Heart left ventricle (tissue), 16 donors: ENCODE results near the gene PCDHGA3. TPM values are rescaled to one million over a fixed set of nuclear protein-coding genes. Genes with fewer than 3 reads are reported as not detected.
"Not testable (repeated sequence)": the region's sequence is repeated elsewhere in the genome, so short reads cannot be mapped to it uniquely, and the experiment has no call there.

ENCODE experiments used
- ATAC-seq, 4 donors: fragments of 200-7000 bp; cut with Tn5 transposase; one replicate each; pipeline ENCODE4 v1.9.1; 2020 to 2022; ENCODE audit warnings: moderate library complexity in 4 of 4, mild to moderate bottlenecking in 3 of 4, moderate number of reproducible peaks in 1 of 4
- DNase-seq, 5 donors: peaks; one replicate each; pipeline ENCODE4 v3.0.0-alpha.2; 2020
- H3K27ac ChIP-seq, 12 donors: fragments of 200-600 bp; sonication (generic) in 4 of 12; one replicate each; pipeline versions ENCODE4 v1.5.0 to v1.8.0; 2016 to 2022; ENCODE audit warnings: mild to moderate bottlenecking in 2 of 12
- H3K27me3 ChIP-seq, 9 donors: fragments of 200-600 bp; sonication (generic) in 2 of 9; one replicate each; pipeline versions ENCODE4 v1.5.1 to v1.8.0; 2016 to 2022; ENCODE audit warnings: mild to moderate bottlenecking in 3 of 9
- H3K36me3 ChIP-seq, 9 donors: fragments of 200-600 bp; sonication (generic) in 2 of 9; one replicate each; pipeline versions ENCODE4 v1.5.0 to v1.8.0; 2018 to 2022; ENCODE audit warnings: mild to moderate bottlenecking in 2 of 9
- H3K4me1 ChIP-seq, 12 donors: fragments of 200-600 bp; sonication (generic) in 4 of 12; one replicate each; pipeline versions ENCODE4 v1.5.0 to v1.8.0; 2016 to 2022; ENCODE audit warnings: mild to moderate bottlenecking in 3 of 12
- H3K4me3 ChIP-seq, 12 donors: fragments of 200-600 bp; sonication (generic) in 4 of 12; one replicate each; pipeline versions ENCODE4 v1.5.0 to v1.8.0; 2017 to 2022; ENCODE audit warnings: mild to moderate bottlenecking in 9 of 12, moderate library complexity in 4 of 12
- H3K9me3 ChIP-seq, 12 donors: fragments of 200-600 bp; sonication (generic) in 4 of 12; one replicate each; pipeline versions ENCODE4 v1.5.0 to v1.8.0; 2016 to 2022; ENCODE audit warnings: mild to moderate bottlenecking in 1 of 12
- POLR2A ChIP-seq, 2 donors: fragments of 450-650 bp; IDR thresholded peaks; one replicate each; pipeline ENCODE4 v1.6.1; 2017; ENCODE audit warnings: antibody characterized with exemption in 2 of 2, mild to moderate bottlenecking in 2 of 2, moderate library complexity in 2 of 2
- WGBS, 4 donors: extraction: QIAGEN DNeasy Blood & Tissue Kit in 2 of 4; methylation state at CpG; one replicate each; pipeline versions ENCODE4 v1.1.5 to v1.1.7; 2013 to 2018; 5-methylcytosine and 5-hydroxymethylcytosine counted together
- intact Hi-C, 10 donors: fragments of 100-400 bp; cut with DNase I; formaldehyde crosslinking; loops; one replicate each; pipeline versions ENCODE4 v1.11.1 to v1.14.2; 2022
- polyA plus RNA-seq, 2 donors: library from polyadenylated mRNA; stranded (reverse); fragments of 200-250 nt; gene quantifications; one replicate each; pipeline ENCODE4 v1.2.3, GENCODE V29; 2013
- total RNA-seq, 9 donors: library from RNA; depleted of rRNA in 2 of 9; stranded (reverse); fragments of >200 nt in 2 of 9; fragmentation: NEBNext Ultra II Directional in 3 of 9; extraction: Animal tissue kit (Norgen Biotek cat#: 25700) in 3 of 9; gene quantifications; one replicate each; pipeline versions ENCODE4 v1.1.0 to v1.2.4, GENCODE V29; 2016 to 2023
- TF ChIP-seq, protein P1 (sequence below), 12 donors: fragments of 200-600 bp; sonication (generic) in 4 of 12; IDR thresholded peaks; one replicate each; pipeline versions ENCODE4 v1.5.0 to v1.8.0; 2018 to 2022; ENCODE audit warnings: antibody characterized with exemption in 12 of 12, mild to moderate bottlenecking in 5 of 12
- donor health status: ischemic (EF 13 %, LVEDD 7.1; RV severe dilation, severe dysfunction).
- donor health status: healthy with polysubstance abuse.
- donor health status: DM: no; HTN: yes; CAD: no.
- donor health status: DM: no; HTN: no; CAD: no.
- donor health status: ischemic (EF 25% LVEDD 6.9; RV normal size, moderate dysfunction).
- donor health status: ischemic (EF 25% LVEDD 5.7; RV mildly dilated, moderate dysfunction).
- donor health status: healthy.
- donor health status: DM: yes; HTN: yes; CAD: no.
- donor health status: ischemic (EF 35%, LVEDD 5.7; RV mildly dilated, moderate dysfunction).
- donor health status: nonischemic (EF 11% LVEDD 7.7; RV severe dilation, severe dysfunction).
- donor health status: DM: yes; HTN: yes; CAD: no.
- donor health status: PGD.
- donor health status: ischemic (EF 29% LVEDD 5.4; RV normal size, mild dysfunction).
- donor health status: nonischemic (EF 23%, LVEDD 6.1; RV moderate dilation, normal function).

PCDHGA3 gene
- total and polyA plus RNA-seq, 11 donors, result 3.5 to 27.2 (median 13.3) TPM

DNA sequence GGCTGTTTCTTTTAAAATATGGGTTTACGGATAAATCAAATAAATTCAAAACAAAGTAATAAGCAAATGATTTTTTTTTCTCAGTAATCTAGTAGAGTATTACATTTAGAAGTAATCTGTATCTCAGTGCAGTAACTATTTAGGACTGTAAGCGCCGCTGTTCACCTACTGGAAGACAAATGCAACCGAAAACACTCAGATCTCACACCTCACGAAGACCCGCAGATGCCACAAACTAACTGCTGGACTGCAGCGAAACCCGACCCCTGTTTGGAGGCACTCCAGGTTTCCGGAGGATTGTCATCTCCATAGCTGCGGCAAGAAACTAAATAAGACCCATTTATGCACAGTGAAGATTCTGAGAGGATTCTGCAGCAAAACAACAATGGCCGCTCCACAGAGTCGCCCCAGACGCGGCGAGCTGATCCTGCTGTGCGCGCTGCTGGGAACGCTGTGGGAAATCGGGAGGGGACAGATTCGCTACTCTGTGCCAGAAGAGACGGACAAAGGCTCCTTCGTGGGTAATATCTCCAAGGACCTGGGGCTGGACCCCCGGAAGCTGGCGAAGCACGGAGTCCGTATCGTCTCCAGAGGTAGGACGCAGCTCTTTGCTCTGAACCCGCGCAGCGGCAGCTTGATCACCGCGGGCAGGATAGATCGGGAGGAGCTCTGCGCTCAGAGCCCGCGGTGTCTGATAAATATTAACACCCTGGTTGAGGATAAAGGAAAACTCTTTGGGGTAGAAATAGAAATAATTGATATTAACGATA, 49.0 kb downstream of the PCDHGA3 start, which contains the start of gene PCDHGA8:
Gene PCDHGA8 (plus strand): TSS at position 205 of the 770 bp plus-strand sequence. CDS start 181 bp downstream, at position 386.
- Histone ChIP-seq H3K4me3 (no peak within 1 kb of the TSS), H3K4me1 (peaks cover 0 to 9% (median 0%) of the 10 kb centered on the region in 12 donors), H3K27ac (no peak within 1 kb of the TSS), H3K36me3 (peaks cover 0 to 12% (median 0%) of the 10 kb centered on the region in 9 donors), H3K27me3 (peaks cover 0 to 43% (median 0%) of the 10 kb centered on the region in 9 donors), H3K9me3 (peaks cover 0 to 95% (median 63%) of the 10 kb centered on the region in 12 donors)
- 39 to 49% (median 44%) methylated on average over 32 to 38 of the region's 38 CpGs for WGBS, 4 donors
- intact Hi-C loops, result no loop called here
- DNase-seq (no peak), ATAC-seq (no peak)
- TF ChIP-seq POLR2A (IDR thresholded peaks at IDR 0.05), result no peak
- TF ChIP-seq, protein P1, sequence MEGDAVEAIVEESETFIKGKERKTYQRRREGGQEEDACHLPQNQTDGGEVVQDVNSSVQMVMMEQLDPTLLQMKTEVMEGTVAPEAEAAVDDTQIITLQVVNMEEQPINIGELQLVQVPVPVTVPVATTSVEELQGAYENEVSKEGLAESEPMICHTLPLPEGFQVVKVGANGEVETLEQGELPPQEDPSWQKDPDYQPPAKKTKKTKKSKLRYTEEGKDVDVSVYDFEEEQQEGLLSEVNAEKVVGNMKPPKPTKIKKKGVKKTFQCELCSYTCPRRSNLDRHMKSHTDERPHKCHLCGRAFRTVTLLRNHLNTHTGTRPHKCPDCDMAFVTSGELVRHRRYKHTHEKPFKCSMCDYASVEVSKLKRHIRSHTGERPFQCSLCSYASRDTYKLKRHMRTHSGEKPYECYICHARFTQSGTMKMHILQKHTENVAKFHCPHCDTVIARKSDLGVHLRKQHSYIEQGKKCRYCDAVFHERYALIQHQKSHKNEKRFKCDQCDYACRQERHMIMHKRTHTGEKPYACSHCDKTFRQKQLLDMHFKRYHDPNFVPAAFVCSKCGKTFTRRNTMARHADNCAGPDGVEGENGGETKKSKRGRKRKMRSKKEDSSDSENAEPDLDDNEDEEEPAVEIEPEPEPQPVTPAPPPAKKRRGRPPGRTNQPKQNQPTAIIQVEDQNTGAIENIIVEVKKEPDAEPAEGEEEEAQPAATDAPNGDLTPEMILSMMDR (IDR thresholded peaks at IDR 0.05), result peak in 5 of 12 donors; percentile 8 to 31 (median 16)

GRCh38 chr5:141393267-141393666, 49.6 kb downstream of the PCDHGA3 start:
- Histone ChIP-seq H3K27ac (no peak overlapping the region), H3K9me3 (peaks cover 0 to 95% (median 64%) of the 10 kb centered on the region in 12 donors), H3K27me3 (peaks cover 0 to 44% (median 0%) of the 10 kb centered on the region in 9 donors), H3K4me3 (no peak overlapping the region), H3K4me1 (peaks cover 0 to 10% (median 0%) of the 10 kb centered on the region in 12 donors), H3K36me3 (peaks cover 0 to 12% (median 0%) of the 10 kb centered on the region in 9 donors)
- DNase-seq, result no peak
- WGBS, 4 donors, result 48 to 63% (median 56%) methylated on average over 21 of the region's 21 CpGs
- intact Hi-C loops, result no loop called here
- TF ChIP-seq, protein P1 (IDR thresholded peaks at IDR 0.05), result no peak
- no peak for TF ChIP-seq POLR2A (IDR thresholded peaks at IDR 0.05)
- no peak for ATAC-seq

- H3K9me3 ChIP-seq, result peaks cover 0 to 95% (median 63%) of the 10 kb centered on the region in 12 donors
- ATAC-seq, DNase-seq, H3K27ac ChIP-seq, H3K4me3 ChIP-seq, intact Hi-C loops: not testable (repeated sequence)
- WGBS, 4 donors, result 37 to 53% (median 43%) methylated on average over 24 to 46 of the region's 53 CpGs
- H3K36me3 ChIP-seq, result peaks cover 0 to 12% (median 0%) of the 10 kb centered on the region in 9 donors
- H3K27me3 ChIP-seq, result peaks cover 0 to 43% (median 0%) of the 10 kb centered on the region in 9 donors
- peaks cover 0 to 12% (median 4%) of the 10 kb centered on the region in 12 donors for H3K4me1 ChIP-seq
Measured at GRCh38 chr5:141394401-141395187, 51.0 kb downstream of the PCDHGA3 start.

Other genes with a start within 250 kb of the PCDHGA3 start
Only the 30 nearest of the 38 such genes appear.
- gene PCDHB9, start 156.7 kb upstream of the PCDHGA3 start, total RNA-seq, result 1 to 10 TPM in 4 of 9 donors, under 1 TPM in 5; 0.62 to 1.6 (median 0.99) TPM
- under 1 TPM; 0.30 to 0.35 TPM for gene PCDHB9, start 156.7 kb upstream of the PCDHGA3 start, polyA plus RNA-seq
- 1 to 10 TPM in 4 of 9 donors, under 1 TPM in 5; 0.35 to 1.4 (median 0.91) TPM for gene PCDHB10, start 151.5 kb upstream of the PCDHGA3 start, total RNA-seq
- under 1 TPM; 0.28 to 0.34 TPM for gene PCDHB10, start 151.5 kb upstream of the PCDHGA3 start, polyA plus RNA-seq
- 1 to 10 TPM in 7 of 9 donors, under 1 TPM in 2; 0.61 to 2.8 (median 1.4) TPM for gene PCDHB11, start 144.2 kb upstream of the PCDHGA3 start, total RNA-seq
- gene PCDHB11, start 144.2 kb upstream of the PCDHGA3 start, polyA plus RNA-seq, result under 1 TPM; 0.23 to 0.28 TPM
- 1 to 10 TPM in 5 of 9 donors, under 1 TPM in 4; 0.37 to 2.4 (median 1.2) TPM for gene PCDHB12, start 135.1 kb upstream of the PCDHGA3 start, total RNA-seq
- gene PCDHB12, start 135.1 kb upstream of the PCDHGA3 start, polyA plus RNA-seq, result under 1 TPM; 0.27 to 0.58 TPM
- gene PCDHB13, start 129.9 kb upstream of the PCDHGA3 start, total RNA-seq, result 1 to 10 TPM; 2.5 to 5.9 (median 3.6) TPM
- gene PCDHB13, start 129.9 kb upstream of the PCDHGA3 start, polyA plus RNA-seq, result 1 to 10 TPM in 1 of 2 donors, under 1 TPM in 1; 0.99 to 1.5 TPM
- gene PCDHB14, start 120.5 kb upstream of the PCDHGA3 start, total RNA-seq, result 1 to 10 TPM; 2.6 to 6.1 (median 4.3) TPM
- gene PCDHB14, start 120.5 kb upstream of the PCDHGA3 start, polyA plus RNA-seq, result 1 to 10 TPM in 1 of 2 donors, under 1 TPM in 1; 0.91 to 1.7 TPM
- 1 to 10 TPM; 3.7 to 7.5 (median 4.5) TPM for gene PCDHB15, start 98.4 kb upstream of the PCDHGA3 start, total RNA-seq
- 1 to 10 TPM; 1.6 to 2.8 TPM for gene PCDHB15, start 98.4 kb upstream of the PCDHGA3 start, polyA plus RNA-seq
- not detected for gene SLC25A2, start 39.8 kb upstream of the PCDHGA3 start, total RNA-seq
- gene SLC25A2, start 39.8 kb upstream of the PCDHGA3 start, polyA plus RNA-seq, result not detected
- gene TAF7, start 23.0 kb upstream of the PCDHGA3 start, total RNA-seq, result 100 to 1,000 TPM in 4 of 9 donors, 10 to 100 TPM in 5; 73.9 to 107 (median 99.9) TPM
- gene TAF7, start 23.0 kb upstream of the PCDHGA3 start, polyA plus RNA-seq, result 100 to 1,000 TPM in 1 of 2 donors, 10 to 100 TPM in 1; 47.2 to 159 TPM
- 1 to 10 TPM; 2.1 to 4.9 (median 3.5) TPM for gene PCDHGA1, start 13.3 kb upstream of the PCDHGA3 start, total RNA-seq
- 1 to 10 TPM; 1.3 to 1.4 TPM for gene PCDHGA1, start 13.3 kb upstream of the PCDHGA3 start, polyA plus RNA-seq
- 10 to 100 TPM in 6 of 9 donors, 1 to 10 TPM in 3; 5.8 to 15.1 (median 10.7) TPM for gene PCDHGA2, start 5.1 kb upstream of the PCDHGA3 start, total RNA-seq
- gene PCDHGA2, start 5.1 kb upstream of the PCDHGA3 start, polyA plus RNA-seq, result 1 to 10 TPM; 2.7 to 3.6 TPM
- 10 to 100 TPM in 4 of 9 donors, 1 to 10 TPM in 5; 4.4 to 11.9 (median 8.6) TPM for gene PCDHGB1, start 6.3 kb downstream of the PCDHGA3 start, total RNA-seq
- gene PCDHGB1, start 6.3 kb downstream of the PCDHGA3 start, polyA plus RNA-seq, result 1 to 10 TPM in 1 of 2 donors, under 1 TPM in 1; 0.85 to 5.9 TPM
- 10 to 100 TPM in 5 of 9 donors, 1 to 10 TPM in 4; 5.1 to 13.7 (median 11.0) TPM for gene PCDHGA4, start 11.2 kb downstream of the PCDHGA3 start, total RNA-seq
- 1 to 10 TPM; 2.5 to 5.1 TPM for gene PCDHGA4, start 11.2 kb downstream of the PCDHGA3 start, polyA plus RNA-seq
- gene PCDHGB2, start 16.2 kb downstream of the PCDHGA3 start, total RNA-seq, result 10 to 100 TPM in 5 of 9 donors, 1 to 10 TPM in 4; 4.4 to 13.8 (median 10.4) TPM
- gene PCDHGB2, start 16.2 kb downstream of the PCDHGA3 start, polyA plus RNA-seq, result 1 to 10 TPM; 2.1 to 3.9 TPM
- gene PCDHGA5, start 20.3 kb downstream of the PCDHGA3 start, total RNA-seq, result 1 to 10 TPM; 2.9 to 9.6 (median 7.2) TPM
- gene PCDHGA5, start 20.3 kb downstream of the PCDHGA3 start, polyA plus RNA-seq, result 1 to 10 TPM; 1.5 to 4.4 TPM
- gene PCDHGB3, start 26.4 kb downstream of the PCDHGA3 start, total RNA-seq, result 10 to 100 TPM in 4 of 9 donors, 1 to 10 TPM in 5; 4.0 to 14.9 (median 9.8) TPM
- 1 to 10 TPM; 1.7 to 5.4 TPM for gene PCDHGB3, start 26.4 kb downstream of the PCDHGA3 start, polyA plus RNA-seq
- gene PCDHGA6, start 30.1 kb downstream of the PCDHGA3 start, total RNA-seq, result 10 to 100 TPM in 1 of 9 donors, 1 to 10 TPM in 8; 3.6 to 10.3 (median 7.7) TPM
- gene PCDHGA6, start 30.1 kb downstream of the PCDHGA3 start, polyA plus RNA-seq, result 1 to 10 TPM; 2.2 to 6.7 TPM
- gene PCDHGA7, start 38.9 kb downstream of the PCDHGA3 start, total RNA-seq, result 10 to 100 TPM in 2 of 9 donors, 1 to 10 TPM in 7; 4.4 to 14.1 (median 7.6) TPM
- gene PCDHGA7, start 38.9 kb downstream of the PCDHGA3 start, polyA plus RNA-seq, result 1 to 10 TPM; 1.4 to 5.1 TPM
- gene PCDHGB4, start 43.9 kb downstream of the PCDHGA3 start, total RNA-seq, result 10 to 100 TPM in 2 of 9 donors, 1 to 10 TPM in 7; 4.5 to 11.9 (median 7.3) TPM
- 1 to 10 TPM; 2.0 to 3.8 TPM for gene PCDHGB4, start 43.9 kb downstream of the PCDHGA3 start, polyA plus RNA-seq
- gene PCDHGA8, start 48.8 kb downstream of the PCDHGA3 start, total RNA-seq, result 10 to 100 TPM in 3 of 9 donors, 1 to 10 TPM in 6; 4.7 to 14.6 (median 8.1) TPM
- gene PCDHGA8, start 48.8 kb downstream of the PCDHGA3 start, polyA plus RNA-seq, result 1 to 10 TPM in 1 of 2 donors, under 1 TPM in 1; 0.76 to 3.8 TPM
- gene PCDHGB5, start 54.1 kb downstream of the PCDHGA3 start, total RNA-seq, result 10 to 100 TPM in 3 of 9 donors, 1 to 10 TPM in 6; 5.9 to 15.5 (median 9.9) TPM
- gene PCDHGB5, start 54.1 kb downstream of the PCDHGA3 start, polyA plus RNA-seq, result 1 to 10 TPM; 4.4 to 5.1 TPM
- gene PCDHGA9, start 58.9 kb downstream of the PCDHGA3 start, total RNA-seq, result 1 to 10 TPM; 2.3 to 9.6 (median 5.3) TPM
- gene PCDHGA9, start 58.9 kb downstream of the PCDHGA3 start, polyA plus RNA-seq, result 1 to 10 TPM; 1.3 to 5.5 TPM
- gene PCDHGB6, start 64.2 kb downstream of the PCDHGA3 start, total RNA-seq, result 10 to 100 TPM in 1 of 9 donors, 1 to 10 TPM in 8; 4.1 to 10.4 (median 6.5) TPM
- gene PCDHGB6, start 64.2 kb downstream of the PCDHGA3 start, polyA plus RNA-seq, result 1 to 10 TPM; 2.3 to 4.5 TPM
- gene PCDHGA10, start 69.2 kb downstream of the PCDHGA3 start, total RNA-seq, result 10 to 100 TPM in 1 of 9 donors, 1 to 10 TPM in 8; 3.3 to 11.3 (median 6.1) TPM
- 1 to 10 TPM; 1.1 to 3.1 TPM for gene PCDHGA10, start 69.2 kb downstream of the PCDHGA3 start, polyA plus RNA-seq
- gene PCDHGB7, start 73.8 kb downstream of the PCDHGA3 start, total RNA-seq, result 10 to 100 TPM in 5 of 9 donors, 1 to 10 TPM in 4; 5.1 to 15.0 (median 11.1) TPM
- gene PCDHGB7, start 73.8 kb downstream of the PCDHGA3 start, polyA plus RNA-seq, result 1 to 10 TPM; 3.3 to 4.8 TPM
- gene PCDHGA11, start 77.2 kb downstream of the PCDHGA3 start, total RNA-seq, result 1 to 10 TPM; 2.8 to 9.0 (median 5.3) TPM
- 1 to 10 TPM; 1.8 to 5.0 TPM for gene PCDHGA11, start 77.2 kb downstream of the PCDHGA3 start, polyA plus RNA-seq
- 10 to 100 TPM in 1 of 9 donors, 1 to 10 TPM in 8; 3.2 to 15.5 (median 7.3) TPM for gene PCDHGA12, start 86.7 kb downstream of the PCDHGA3 start, total RNA-seq
- 1 to 10 TPM; 3.2 to 5.0 TPM for gene PCDHGA12, start 86.7 kb downstream of the PCDHGA3 start, polyA plus RNA-seq
- 10 to 100 TPM; 12.3 to 32.5 (median 18.4) TPM for gene PCDHGC3, start 132.1 kb downstream of the PCDHGA3 start, total RNA-seq
- 10 to 100 TPM; 23.3 to 34.8 TPM for gene PCDHGC3, start 132.1 kb downstream of the PCDHGA3 start, polyA plus RNA-seq
- gene PCDHGC4, start 141.2 kb downstream of the PCDHGA3 start, total RNA-seq, result 10 to 100 TPM in 1 of 9 donors, 1 to 10 TPM in 8; 1.7 to 10.4 (median 2.9) TPM
- 1 to 10 TPM in 1 of 2 donors, under 1 TPM in 1; 0.39 to 4.2 TPM for gene PCDHGC4, start 141.2 kb downstream of the PCDHGA3 start, polyA plus RNA-seq
- gene PCDHGC5, start 145.3 kb downstream of the PCDHGA3 start, total RNA-seq, result 1 to 10 TPM; 1.5 to 5.4 (median 3.0) TPM
- gene PCDHGC5, start 145.3 kb downstream of the PCDHGA3 start, polyA plus RNA-seq, result 1 to 10 TPM in 1 of 2 donors, under 1 TPM in 1; 0.72 to 5.4 TPM